Measurements from ENCODE around the gene MX1. TPM values are rescaled to one million over a fixed set of nuclear protein-coding genes. Genes with fewer than 3 reads are reported as not detected.
"Not testable (repeated sequence)": the region's sequence is repeated elsewhere in the genome, so short reads cannot be mapped to it uniquely, and the experiment has no call there.

The MX1 gene
- total RNA-seq, 1 experiment from 2014 or later = 2.0 TPM

- Histone ChIP-seq H3K4me1 (ENCODE audit: control insufficient read depth in 1 of 2, insufficient read depth in 2 of 2, low read length in 2 of 2) (peaks cover 4 to 9% of the 10 kb centered on the region in 2 experiments; a peak in 3 of 4 replicates), H3K9me3 (ENCODE audit: control insufficient read depth in 1 of 2, insufficient read depth in 1 of 2, low read depth in 1 of 2, low read length in 2 of 2) (no peaks in the 10 kb centered on the region), H3K9me2 (ENCODE audit: insufficient read depth) (no peaks in the 10 kb centered on the region), H3K36me3 (ENCODE audit: control insufficient read depth in 1 of 2, insufficient read depth in 2 of 2, low read length in 2 of 2) (no peaks in the 10 kb centered on the region), H2AFZ (ENCODE audit: low read depth, low read length, poor library complexity, severe bottlenecking) (peak overlapping the region; percentile 80), H3K27me3 (ENCODE audit: insufficient read depth, low read length) (no peaks in the 10 kb centered on the region), H3K4me3 (replicated peaks in 1 of 2; ENCODE audit: low read depth in 1 of 2, low read length in 2 of 2) (peak overlapping the region; percentile 60 to 69), H3K4me2 (ENCODE audit: low read length) (peak overlapping the region; percentile 94), H3K9ac (ENCODE audit: low read length) (peak overlapping the region; percentile 63), H3K27ac (ENCODE audit: low read depth, low read length) (peak overlapping the region; percentile 63; the same call in 1 of the 2 replicates), H4K20me1 (ENCODE audit: insufficient read depth) (no peaks in the 10 kb centered on the region), H3K79me2 (ENCODE audit: insufficient read depth, low read length) (no peaks in the 10 kb centered on the region)
- ATAC-seq = peak; percentile 90
- BruUV-seq (replicated peaks) = no TSS peak
- ChIA-PET RAD21 (ENCODE audit: low non-redundant PET in 1 of 2, low total read pairs in 2 of 2, uncharacterized antibody in 2 of 2, unreplicated experiment in 2 of 2) (no interaction called here), POLR2A (no interaction called here), CTCF (no interaction called here)
- peak; percentile 34; the same call in 1 of the 2 replicates for TF ChIP-seq ZFX (IDR thresholded peaks at IDR 0.05)
- TF ChIP-seq, protein P1, sequence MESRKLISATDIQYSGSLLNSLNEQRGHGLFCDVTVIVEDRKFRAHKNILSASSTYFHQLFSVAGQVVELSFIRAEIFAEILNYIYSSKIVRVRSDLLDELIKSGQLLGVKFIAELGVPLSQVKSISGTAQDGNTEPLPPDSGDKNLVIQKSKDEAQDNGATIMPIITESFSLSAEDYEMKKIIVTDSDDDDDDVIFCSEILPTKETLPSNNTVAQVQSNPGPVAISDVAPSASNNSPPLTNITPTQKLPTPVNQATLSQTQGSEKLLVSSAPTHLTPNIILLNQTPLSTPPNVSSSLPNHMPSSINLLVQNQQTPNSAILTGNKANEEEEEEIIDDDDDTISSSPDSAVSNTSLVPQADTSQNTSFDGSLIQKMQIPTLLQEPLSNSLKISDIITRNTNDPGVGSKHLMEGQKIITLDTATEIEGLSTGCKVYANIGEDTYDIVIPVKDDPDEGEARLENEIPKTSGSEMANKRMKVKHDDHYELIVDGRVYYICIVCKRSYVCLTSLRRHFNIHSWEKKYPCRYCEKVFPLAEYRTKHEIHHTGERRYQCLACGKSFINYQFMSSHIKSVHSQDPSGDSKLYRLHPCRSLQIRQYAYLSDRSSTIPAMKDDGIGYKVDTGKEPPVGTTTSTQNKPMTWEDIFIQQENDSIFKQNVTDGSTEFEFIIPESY (IDR thresholded peaks at IDR 0.05; ENCODE audit: extremely low read depth, insufficient replicate concordance, low read length) = no peak
- TF ChIP-seq EGR1 (IDR thresholded peaks at IDR 0.05; ENCODE audit: low read depth) = peak; percentile 43; the same call in 1 of the 2 replicates
- DNase-seq (ENCODE audit: low read depth, low spot score) = peak; percentile 23
- intact Hi-C loops (cut with micrococcal nuclease) = no loop called here
These were observed 5.8 kb upstream of the MX1 start for GRCh38 chr21:41419921-41420862.

DNA sequence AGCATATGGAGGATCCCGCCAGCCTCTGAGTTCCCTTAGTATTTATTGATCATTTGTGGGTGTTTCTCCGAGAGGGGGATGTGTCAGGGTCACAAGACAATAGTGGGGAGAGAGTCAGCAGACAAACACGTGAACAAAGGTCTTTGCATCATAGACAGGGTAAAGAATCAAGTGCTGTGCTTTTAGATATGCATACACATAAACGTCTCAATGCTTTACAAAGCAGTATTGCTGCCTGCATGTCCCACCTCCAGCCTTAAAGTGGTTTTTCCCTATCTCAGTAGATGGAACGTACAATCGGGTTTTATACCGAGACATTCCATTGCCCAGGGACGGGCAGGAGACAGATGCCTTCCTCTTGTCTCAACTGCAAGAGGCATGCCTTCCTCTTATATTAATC lies 5.0 kb upstream of the MX1 start:
- H3K27me3 ChIP-seq (ENCODE audit: insufficient read depth, low read length); CTCF ChIA-PET; H3K9me2 ChIP-seq (ENCODE audit: insufficient read depth); H3K4me1 ChIP-seq (ENCODE audit: control insufficient read depth in 1 of 2, insufficient read depth in 2 of 2, low read length in 2 of 2); BruUV-seq (replicated peaks); ATAC-seq; H3K27ac ChIP-seq (ENCODE audit: low read depth, low read length); H3K79me2 ChIP-seq (ENCODE audit: insufficient read depth, low read length); POLR2A ChIA-PET; DNase-seq (ENCODE audit: low read depth, low spot score); H3K9me3 ChIP-seq (ENCODE audit: control insufficient read depth in 1 of 2, insufficient read depth in 1 of 2, low read depth in 1 of 2, low read length in 2 of 2); H3K36me3 ChIP-seq (ENCODE audit: control insufficient read depth in 1 of 2, insufficient read depth in 2 of 2, low read length in 2 of 2); intact Hi-C loops (cut with micrococcal nuclease); H4K20me1 ChIP-seq (ENCODE audit: insufficient read depth); H2AFZ ChIP-seq (ENCODE audit: low read depth, low read length, poor library complexity, severe bottlenecking); RAD21 ChIA-PET (ENCODE audit: low non-redundant PET in 1 of 2, low total read pairs in 2 of 2, uncharacterized antibody in 2 of 2, unreplicated experiment in 2 of 2): not testable (repeated sequence)
- H3K4me2 ChIP-seq (ENCODE audit: low read length) = peak overlapping the region; percentile 94
- H3K9ac ChIP-seq (ENCODE audit: low read length) = peak overlapping the region; percentile 63; the same call in 1 of the 2 replicates
- peak overlapping the region in 1 of 2 experiments; percentile 69; a peak in 2 of 4 replicates for H3K4me3 ChIP-seq (replicated peaks in 1 of 2; ENCODE audit: low read depth in 1 of 2, low read length in 2 of 2)
